CD4-positive, alpha-beta T cell treated with Interleukin-6 at 100 ng/mL for 8 hours (primary cell): Measurements from ENCODE around the gene PAXIP1.
A peak's percentile ranks its signal among the peaks of the same experiment; 100 is the strongest.
"Not testable (repeated sequence)": the region's sequence is repeated elsewhere in the genome, so short reads cannot be mapped to it uniquely, and the experiment has no call there.

Source experiments
- DNase-seq: peaks from one replicate; pipeline ENCODE4 v3.0.0-alpha.2; 2020; ENCODE audit warnings: mixed read lengths, low spot score

Gene PAXIP1

GRCh38 chr7:154937837-154938236 is 65.1 kb downstream of the PAXIP1 start:
- DNase-seq, result no peak

GRCh38 chr7:154934353-154934952 is 68.5 kb downstream of the PAXIP1 start:
- DNase-seq, result not testable (repeated sequence)

GRCh38 chr7:154931906-154932305 is 71.0 kb downstream of the PAXIP1 start:
- DNase-seq, result no peak

GRCh38 chr7:154929006-154929726 is 73.8 kb downstream of the PAXIP1 start:
- DNase-seq, result no peak

DNA sequence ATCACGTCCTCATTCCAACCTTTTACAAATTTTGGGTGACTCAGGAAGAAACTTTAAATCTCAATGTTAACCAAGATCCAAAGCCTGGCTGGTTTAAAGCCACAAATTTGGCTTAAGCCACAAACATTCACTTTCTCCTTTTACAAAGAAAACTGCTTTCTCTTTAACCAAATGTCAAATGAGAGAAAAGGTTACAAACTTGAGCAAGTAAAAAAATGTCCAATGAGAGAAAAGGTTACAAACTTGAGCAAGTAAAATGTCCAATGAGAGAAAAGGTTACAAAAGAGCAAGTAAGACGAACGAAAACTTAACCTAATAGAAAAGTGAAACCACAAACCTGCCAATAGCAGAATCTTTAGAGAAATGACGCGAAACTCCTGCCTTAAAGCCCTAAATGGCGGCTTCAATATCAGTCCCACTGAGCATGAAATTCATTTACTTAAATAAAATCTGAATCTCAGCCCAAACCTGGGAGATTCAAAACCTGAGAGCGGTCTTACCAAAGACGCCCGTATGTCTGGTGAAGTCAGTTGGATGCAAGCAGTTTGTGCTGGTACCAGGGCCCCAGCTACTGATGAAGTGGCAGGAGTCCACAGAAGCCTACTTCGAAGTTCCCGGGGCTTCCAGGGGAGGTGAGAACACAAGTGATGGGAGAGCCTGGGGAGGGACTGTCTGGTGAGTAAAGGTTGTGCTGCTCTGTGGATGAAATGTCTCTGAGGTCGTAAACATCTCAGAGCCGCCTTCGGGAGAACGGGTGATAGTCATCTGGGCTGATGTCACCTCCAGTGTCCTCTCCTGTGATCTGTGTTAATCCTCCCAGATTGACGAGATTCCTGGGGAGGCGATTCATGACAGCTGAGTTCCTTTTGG is 74.6 kb downstream of the PAXIP1 start:
- peak; percentile 85 for DNase-seq

- DNase-seq, result peak; percentile 78
Measured at GRCh38 chr7:154927624-154928125, 75.2 kb downstream of the PAXIP1 start.

GRCh38 chr7:154922472-154922871 is 80.5 kb downstream of the PAXIP1 start:
- DNase-seq, result not testable (repeated sequence)

GRCh38 chr7:154919344-154920225 is 83.3 kb downstream of the PAXIP1 start:
- no peak for DNase-seq

GRCh38 chr7:154918741-154919140 is 84.2 kb downstream of the PAXIP1 start:
- no peak for DNase-seq

DNA sequence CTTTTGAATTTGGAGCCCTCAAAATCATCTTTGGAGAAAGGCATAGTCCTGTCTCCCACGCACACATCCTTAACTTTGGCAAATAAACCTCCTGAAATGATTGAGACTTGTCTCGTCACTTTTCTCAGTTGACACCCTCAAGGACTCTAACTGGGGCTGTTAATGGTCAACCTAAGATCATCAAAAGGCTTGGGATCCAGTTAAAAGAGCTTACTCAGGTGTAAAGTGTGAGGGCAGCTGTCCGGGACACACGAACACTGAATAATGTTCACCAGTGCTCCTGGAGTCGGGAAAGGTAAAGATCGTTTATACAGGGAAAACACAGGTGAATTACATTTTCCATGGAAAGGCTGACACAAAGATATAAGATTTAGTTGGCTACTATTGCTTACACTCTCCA is 84.7 kb downstream of the PAXIP1 start:
- no peak for DNase-seq

GRCh38 chr7:154917808-154918160 is 85.1 kb downstream of the PAXIP1 start:
- DNase-seq, result no peak

GRCh38 chr7:154916856-154917807 is 85.8 kb downstream of the PAXIP1 start:
- DNase-seq, result no peak

- DNase-seq, result no peak
Measured at GRCh38 chr7:154916381-154916780, 86.5 kb downstream of the PAXIP1 start.

GRCh38 chr7:154915600-154915999 is 87.3 kb downstream of the PAXIP1 start:
- DNase-seq, result no peak

- DNase-seq, result no peak
Measured at GRCh38 chr7:154914996-154915380, 87.9 kb downstream of the PAXIP1 start.

DNA sequence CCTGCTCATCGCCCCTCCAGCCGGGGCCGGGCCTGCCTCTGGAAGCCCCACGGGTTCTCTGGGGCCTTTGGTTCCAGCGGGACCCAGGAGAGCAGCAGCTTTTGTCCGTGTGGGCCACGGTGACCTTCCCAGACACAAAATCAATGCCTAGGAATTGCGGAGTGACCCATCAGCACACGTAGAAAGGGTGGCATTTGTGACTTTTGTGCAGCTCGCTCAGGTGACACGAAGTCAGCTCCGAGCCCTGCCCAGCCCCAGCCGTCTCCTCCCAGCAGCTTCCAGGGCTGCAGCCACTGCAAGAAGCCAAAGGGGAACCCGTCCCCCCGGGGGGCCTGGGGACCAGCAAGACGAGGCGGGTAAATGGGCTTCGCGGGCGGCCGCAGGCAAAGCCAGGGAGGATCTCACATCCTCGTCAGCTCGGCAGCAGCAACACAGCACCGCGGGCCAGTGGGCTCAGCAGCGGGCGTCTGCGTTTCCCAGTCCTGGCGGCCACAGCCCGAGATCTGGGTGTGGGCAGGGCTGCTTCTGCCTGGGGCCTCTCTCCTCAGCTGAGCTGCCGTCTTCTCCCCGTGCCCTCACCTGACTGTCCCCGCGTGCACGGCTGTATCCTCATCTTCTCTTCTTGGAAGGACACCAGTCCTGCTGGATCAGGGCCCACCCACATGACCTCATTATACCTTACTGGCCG is 88.5 kb downstream of the PAXIP1 start:
- DNase-seq, result no peak

GRCh38 chr7:154913638-154914307 is 89.2 kb downstream of the PAXIP1 start:
- DNase-seq, result peak; percentile 84

GRCh38 chr7:154912871-154913637 is 89.9 kb downstream of the PAXIP1 start:
- no peak for DNase-seq
